ENCODE results near the gene FRMD4A. TPM values are rescaled to one million over a fixed set of nuclear protein-coding genes. Genes with fewer than 3 reads are reported as not detected.

Gene FRMD4A
- total RNA-seq, 1 experiment from 2014 or later: 7.0 TPM

GRCh38 chr10:14184841-14185315 lies 145.8 kb downstream of the FRMD4A start:
- Mint-ChIP-seq H3K36me3 (ENCODE audit: insufficient read depth, unreplicated experiment) (no peaks in the 10 kb centered on the region), H3K4me1 (ENCODE audit: low read depth, unreplicated experiment) (peaks cover 5% of the 10 kb centered on the region), H3K27me3 (ENCODE audit: unreplicated experiment) (peaks cover 70% of the 10 kb centered on the region), H3K9me3 (ENCODE audit: low read depth, unreplicated experiment) (no peaks in the 10 kb centered on the region), H3K27ac (ENCODE audit: unreplicated experiment) (no peak overlapping the region), H3K4me3 (ENCODE audit: low read depth, unreplicated experiment) (no peak overlapping the region)
- TF ChIP-seq CTCF (IDR thresholded peaks at IDR 0.05; ENCODE audit: unreplicated experiment): no peak
- intact Hi-C loops (cut with micrococcal nuclease; ENCODE audit: unreplicated experiment): loop anchor here (5.0 kb wide), 1 partner anchor 398 kb away; no protein-coding TSS in a partner anchor
- no TSS peak for BruUV-seq (replicated peaks)
- no peak for DNase-seq
- CTCF ChIA-PET: no interaction called here

GRCh38 chr10:14182781-14183180 lies 147.9 kb downstream of the FRMD4A start:
- CTCF ChIA-PET: interaction anchor here (0.6 kb wide), 1 partner anchor 13 kb away, joined by 5 read pairs; no protein-coding TSS in a partner anchor
- no peak overlapping the region for H3K4me3 Mint-ChIP-seq (ENCODE audit: low read depth, unreplicated experiment)
- H3K4me1 Mint-ChIP-seq (ENCODE audit: low read depth, unreplicated experiment): peaks cover 5% of the 10 kb centered on the region
- H3K9me3 Mint-ChIP-seq (ENCODE audit: low read depth, unreplicated experiment): no peaks in the 10 kb centered on the region
- H3K27me3 Mint-ChIP-seq (ENCODE audit: unreplicated experiment): peaks cover 62% of the 10 kb centered on the region
- no peak for TF ChIP-seq CTCF (IDR thresholded peaks at IDR 0.05; ENCODE audit: unreplicated experiment)
- intact Hi-C loops (cut with micrococcal nuclease; ENCODE audit: unreplicated experiment): no loop called here
- no peak for DNase-seq
- BruUV-seq (replicated peaks): no TSS peak
- no peak overlapping the region for H3K27ac Mint-ChIP-seq (ENCODE audit: unreplicated experiment)
- H3K36me3 Mint-ChIP-seq (ENCODE audit: insufficient read depth, unreplicated experiment): no peaks in the 10 kb centered on the region

- no peak for TF ChIP-seq CTCF (IDR thresholded peaks at IDR 0.05; ENCODE audit: unreplicated experiment)
- H3K27me3 Mint-ChIP-seq (ENCODE audit: unreplicated experiment): peaks cover 66% of the 10 kb centered on the region
- no peaks in the 10 kb centered on the region for H3K9me3 Mint-ChIP-seq (ENCODE audit: low read depth, unreplicated experiment)
- no peaks in the 10 kb centered on the region for H3K36me3 Mint-ChIP-seq (ENCODE audit: insufficient read depth, unreplicated experiment)
- intact Hi-C loops (cut with micrococcal nuclease; ENCODE audit: unreplicated experiment): no loop called here
- H3K27ac Mint-ChIP-seq (ENCODE audit: unreplicated experiment): no peak overlapping the region
- no peak overlapping the region for H3K4me3 Mint-ChIP-seq (ENCODE audit: low read depth, unreplicated experiment)
- no peak for DNase-seq
- BruUV-seq (replicated peaks): no TSS peak
- CTCF ChIA-PET: no interaction called here
- peaks cover 5% of the 10 kb centered on the region for H3K4me1 Mint-ChIP-seq (ENCODE audit: low read depth, unreplicated experiment)
Observed at GRCh38 chr10:14181567-14181936, 149.2 kb downstream of the FRMD4A start.

GRCh38 chr10:14180911-14181566 lies 149.7 kb downstream of the FRMD4A start:
- BruUV-seq (replicated peaks): no TSS peak
- H3K27ac Mint-ChIP-seq (ENCODE audit: unreplicated experiment): no peak overlapping the region
- H3K27me3 Mint-ChIP-seq (ENCODE audit: unreplicated experiment): peaks cover 67% of the 10 kb centered on the region
- peaks cover 5% of the 10 kb centered on the region for H3K4me1 Mint-ChIP-seq (ENCODE audit: low read depth, unreplicated experiment)
- intact Hi-C loops (cut with micrococcal nuclease; ENCODE audit: unreplicated experiment): no loop called here
- H3K9me3 Mint-ChIP-seq (ENCODE audit: low read depth, unreplicated experiment): no peaks in the 10 kb centered on the region
- no peak for DNase-seq
- CTCF ChIA-PET: no interaction called here
- TF ChIP-seq CTCF (IDR thresholded peaks at IDR 0.05; ENCODE audit: unreplicated experiment): no peak
- H3K36me3 Mint-ChIP-seq (ENCODE audit: insufficient read depth, unreplicated experiment): no peaks in the 10 kb centered on the region
- H3K4me3 Mint-ChIP-seq (ENCODE audit: low read depth, unreplicated experiment): no peak overlapping the region
